ENCODE measurements around the gene EMC8. TPM values are rescaled to one million over a fixed set of nuclear protein-coding genes. Genes with fewer than 3 reads are reported as not detected.

EMC8 gene
- total RNA-seq, 4 donors from 2014 or later = 23.4 to 53.6 (median 41.7) TPM

GRCh38 chr16:85759136-85759535 lies 40.2 kb downstream of the EMC8 start:
- Histone ChIP-seq H3K27ac (no peak overlapping the region), H3K27me3 (no peaks in the 10 kb centered on the region), H3K36me3 (no peaks in the 10 kb centered on the region), H3K4me3 (replicated peaks in 1 of 3) (no peak overlapping the region), H3K4me1 (peaks cover 5 to 8% of the 10 kb centered on the region in 2 donors), H3K9me3 (no peaks in the 10 kb centered on the region)
- intact Hi-C loops (cut with DNase I) = no loop called here
- TF ChIP-seq POLR2A (IDR thresholded peaks at IDR 0.05) = no peak
- no peak for TF ChIP-seq CTCF (IDR thresholded peaks at IDR 0.05)
- DNase-seq = no peak
- WGBS, 2 donors = 63 to 64% methylated on average over 16 of the region's 16 CpGs

GRCh38 chr16:85757341-85757822 lies 42.0 kb downstream of the EMC8 start:
- Histone ChIP-seq H3K27me3 (no peaks in the 10 kb centered on the region), H3K27ac (no peak overlapping the region), H3K4me3 (replicated peaks in 1 of 3) (no peak overlapping the region), H3K4me1 (peaks cover 6 to 10% of the 10 kb centered on the region in 2 donors), H3K36me3 (no peaks in the 10 kb centered on the region), H3K9me3 (no peaks in the 10 kb centered on the region)
- TF ChIP-seq POLR2A (IDR thresholded peaks at IDR 0.05) (no peak), CTCF (IDR thresholded peaks at IDR 0.05) (no peak)
- DNase-seq = no peak
- WGBS, 2 donors = 72 to 87% methylated on average over 7 of the region's 7 CpGs
- intact Hi-C loops (cut with DNase I) = no loop called here

- Histone ChIP-seq H3K27ac (no peak overlapping the region), H3K9me3 (no peaks in the 10 kb centered on the region), H3K36me3 (no peaks in the 10 kb centered on the region), H3K4me3 (replicated peaks in 1 of 3) (no peak overlapping the region), H3K4me1 (peaks cover 9 to 15% of the 10 kb centered on the region in 2 donors), H3K27me3 (no peaks in the 10 kb centered on the region)
- intact Hi-C loops (cut with DNase I) = no loop called here
- no peak for DNase-seq
- 76 to 83% methylated on average over 23 to 25 of the region's 25 CpGs for WGBS, 2 donors
- TF ChIP-seq POLR2A (IDR thresholded peaks at IDR 0.05) (no peak), CTCF (IDR thresholded peaks at IDR 0.05) (no peak)
These were observed 43.2 kb downstream of the EMC8 start for GRCh38 chr16:85755929-85756768.

GRCh38 chr16:85754413-85754812 lies 44.9 kb downstream of the EMC8 start:
- DNase-seq = peak; percentile 77 to 89
- Histone ChIP-seq H3K9me3 (no peaks in the 10 kb centered on the region), H3K36me3 (no peaks in the 10 kb centered on the region), H3K27me3 (no peaks in the 10 kb centered on the region), H3K27ac (peak overlapping the region in 1 of 3 donors; percentile 58), H3K4me3 (replicated peaks in 1 of 3) (no peak overlapping the region), H3K4me1 (peaks cover 20 to 29% of the 10 kb centered on the region in 2 donors)
- TF ChIP-seq CTCF (IDR thresholded peaks at IDR 0.05) (no peak), POLR2A (IDR thresholded peaks at IDR 0.05) (no peak)
- intact Hi-C loops (cut with DNase I) = no loop called here
- 24 to 26% methylated on average over 6 to 7 of the region's 7 CpGs for WGBS, 2 donors

- Histone ChIP-seq H3K27ac (peak overlapping the region in 1 of 3 donors; percentile 58), H3K36me3 (no peaks in the 10 kb centered on the region), H3K27me3 (no peaks in the 10 kb centered on the region), H3K4me1 (peaks cover 20 to 29% of the 10 kb centered on the region in 2 donors), H3K4me3 (replicated peaks in 1 of 3) (no peak overlapping the region), H3K9me3 (no peaks in the 10 kb centered on the region)
- 70 to 72% methylated on average over 3 to 7 of the region's 7 CpGs for WGBS, 2 donors
- no peak for TF ChIP-seq POLR2A (IDR thresholded peaks at IDR 0.05)
- TF ChIP-seq CTCF (IDR thresholded peaks at IDR 0.05) = no peak
- intact Hi-C loops (cut with DNase I) = no loop called here
- DNase-seq = peak; percentile 54 to 57
These were observed 45.4 kb downstream of the EMC8 start for GRCh38 chr16:85753976-85754375.
